Measurements from ENCODE around the gene FBXO9.

FBXO9 gene

DNA sequence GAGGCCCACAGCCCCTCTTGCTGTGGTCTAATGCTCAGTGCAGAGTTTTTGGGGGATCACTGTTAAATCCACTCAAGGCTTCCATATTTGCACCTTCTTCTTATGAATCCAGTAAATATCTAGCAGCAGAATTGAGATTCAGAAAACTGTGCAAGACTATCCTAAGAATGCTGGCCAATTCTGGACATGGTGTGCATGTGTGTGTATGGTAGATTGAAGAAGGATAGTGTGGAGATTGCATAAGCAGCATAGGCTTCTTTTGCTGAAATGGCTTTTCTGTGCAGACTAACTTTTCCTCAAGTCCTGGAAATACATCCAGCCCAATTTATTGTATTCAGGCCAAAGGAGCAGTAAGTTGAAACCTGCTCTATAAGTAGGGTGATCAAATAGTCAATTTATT, 39.7 kb downstream of the FBXO9 start:
- no peaks in the 10 kb centered on the region for H3K27me3 ChIP-seq (ENCODE audit: control insufficient read depth in 2 of 2, insufficient read depth in 2 of 2, low read length in 2 of 2)
- H3K9ac ChIP-seq (ENCODE audit: low read depth in 1 of 2, low read length in 2 of 2): no peak overlapping the region
- H3K27ac ChIP-seq (ENCODE audit: low read depth in 2 of 2, low read length in 2 of 2): no peak overlapping the region
- no peaks in the 10 kb centered on the region for H3K9me3 ChIP-seq (ENCODE audit: control insufficient read depth in 2 of 2, low read length in 2 of 2)
- peaks cover 6 to 14% of the 10 kb centered on the region in 2 donors for H3K36me3 ChIP-seq (ENCODE audit: control insufficient read depth in 2 of 2, insufficient read depth in 2 of 2, low read length in 2 of 2)
- H3K4me1 ChIP-seq (ENCODE audit: control insufficient read depth in 2 of 2, insufficient read depth in 2 of 2, low read length in 2 of 2): no peaks in the 10 kb centered on the region
- no peak overlapping the region for H3K4me3 ChIP-seq (ENCODE audit: low read length in 2 of 2)

GRCh38 chr6:53107091-53107490, 41.9 kb downstream of the FBXO9 start:
- Histone ChIP-seq H3K36me3 (ENCODE audit: control insufficient read depth in 2 of 2, insufficient read depth in 2 of 2, low read length in 2 of 2) (peaks cover 0 to 2% of the 10 kb centered on the region in 2 donors), H3K9me3 (ENCODE audit: control insufficient read depth in 2 of 2, low read length in 2 of 2) (no peaks in the 10 kb centered on the region), H3K4me1 (ENCODE audit: control insufficient read depth in 2 of 2, insufficient read depth in 2 of 2, low read length in 2 of 2) (peaks cover 2 to 4% of the 10 kb centered on the region in 2 donors), H3K27ac (ENCODE audit: low read depth in 2 of 2, low read length in 2 of 2) (no peak overlapping the region), H3K4me3 (ENCODE audit: low read length in 2 of 2) (no peak overlapping the region), H3K9ac (ENCODE audit: low read depth in 1 of 2, low read length in 2 of 2) (no peak overlapping the region), H3K27me3 (ENCODE audit: control insufficient read depth in 2 of 2, insufficient read depth in 2 of 2, low read length in 2 of 2) (no peaks in the 10 kb centered on the region)

DNA sequence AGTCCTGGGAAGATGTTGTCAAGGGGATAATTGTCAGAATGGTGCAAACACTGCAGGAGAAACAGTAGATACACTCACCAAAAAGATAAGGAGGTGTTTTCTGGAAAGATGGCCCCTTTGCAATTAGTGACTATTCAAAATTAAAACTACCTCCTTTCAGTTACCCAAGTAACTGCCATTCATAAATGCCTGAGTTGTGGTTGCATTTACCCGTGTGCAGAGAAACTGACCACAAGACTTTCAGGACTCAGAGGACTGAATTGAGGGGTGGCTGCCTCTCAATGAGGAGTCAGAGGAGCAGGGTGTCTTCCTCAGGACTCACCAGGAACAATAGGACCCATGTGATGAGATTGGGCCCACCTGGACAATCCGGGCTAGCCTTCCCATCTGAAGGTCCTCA, 44.4 kb downstream of the FBXO9 start:
- H3K9ac ChIP-seq (ENCODE audit: low read depth in 1 of 2, low read length in 2 of 2): no peak overlapping the region
- peaks cover 4 to 6% of the 10 kb centered on the region in 2 donors for H3K4me1 ChIP-seq (ENCODE audit: control insufficient read depth in 2 of 2, insufficient read depth in 2 of 2, low read length in 2 of 2)
- no peaks in the 10 kb centered on the region for H3K9me3 ChIP-seq (ENCODE audit: control insufficient read depth in 2 of 2, low read length in 2 of 2)
- no peak overlapping the region for H3K4me3 ChIP-seq (ENCODE audit: low read length in 2 of 2)
- H3K36me3 ChIP-seq (ENCODE audit: control insufficient read depth in 2 of 2, insufficient read depth in 2 of 2, low read length in 2 of 2): no peaks in the 10 kb centered on the region
- no peak overlapping the region for H3K27ac ChIP-seq (ENCODE audit: low read depth in 2 of 2, low read length in 2 of 2)
- H3K27me3 ChIP-seq (ENCODE audit: control insufficient read depth in 2 of 2, insufficient read depth in 2 of 2, low read length in 2 of 2): no peaks in the 10 kb centered on the region

GRCh38 chr6:53111865-53112264, 46.7 kb downstream of the FBXO9 start:
- H3K4me3 ChIP-seq (ENCODE audit: low read length in 2 of 2): no peak overlapping the region
- no peak overlapping the region for H3K27ac ChIP-seq (ENCODE audit: low read depth in 2 of 2, low read length in 2 of 2)
- H3K4me1 ChIP-seq (ENCODE audit: control insufficient read depth in 2 of 2, insufficient read depth in 2 of 2, low read length in 2 of 2): peaks cover 4 to 6% of the 10 kb centered on the region in 2 donors
- no peaks in the 10 kb centered on the region for H3K9me3 ChIP-seq (ENCODE audit: control insufficient read depth in 2 of 2, low read length in 2 of 2)
- H3K36me3 ChIP-seq (ENCODE audit: control insufficient read depth in 2 of 2, insufficient read depth in 2 of 2, low read length in 2 of 2): no peaks in the 10 kb centered on the region
- H3K27me3 ChIP-seq (ENCODE audit: control insufficient read depth in 2 of 2, insufficient read depth in 2 of 2, low read length in 2 of 2): no peaks in the 10 kb centered on the region
- H3K9ac ChIP-seq (ENCODE audit: low read depth in 1 of 2, low read length in 2 of 2): no peak overlapping the region

- Histone ChIP-seq H3K4me1 (ENCODE audit: control insufficient read depth in 2 of 2, insufficient read depth in 2 of 2, low read length in 2 of 2) (peaks cover 4 to 6% of the 10 kb centered on the region in 2 donors), H3K9me3 (ENCODE audit: control insufficient read depth in 2 of 2, low read length in 2 of 2) (no peaks in the 10 kb centered on the region), H3K4me3 (ENCODE audit: low read length in 2 of 2) (no peak overlapping the region), H3K27me3 (ENCODE audit: control insufficient read depth in 2 of 2, insufficient read depth in 2 of 2, low read length in 2 of 2) (no peaks in the 10 kb centered on the region), H3K9ac (ENCODE audit: low read depth in 1 of 2, low read length in 2 of 2) (no peak overlapping the region), H3K27ac (ENCODE audit: low read depth in 2 of 2, low read length in 2 of 2) (peak overlapping the region in 1 of 2 donors; percentile 50), H3K36me3 (ENCODE audit: control insufficient read depth in 2 of 2, insufficient read depth in 2 of 2, low read length in 2 of 2) (no peaks in the 10 kb centered on the region)
Observed at GRCh38 chr6:53112404-53112803, 47.2 kb downstream of the FBXO9 start.

DNA sequence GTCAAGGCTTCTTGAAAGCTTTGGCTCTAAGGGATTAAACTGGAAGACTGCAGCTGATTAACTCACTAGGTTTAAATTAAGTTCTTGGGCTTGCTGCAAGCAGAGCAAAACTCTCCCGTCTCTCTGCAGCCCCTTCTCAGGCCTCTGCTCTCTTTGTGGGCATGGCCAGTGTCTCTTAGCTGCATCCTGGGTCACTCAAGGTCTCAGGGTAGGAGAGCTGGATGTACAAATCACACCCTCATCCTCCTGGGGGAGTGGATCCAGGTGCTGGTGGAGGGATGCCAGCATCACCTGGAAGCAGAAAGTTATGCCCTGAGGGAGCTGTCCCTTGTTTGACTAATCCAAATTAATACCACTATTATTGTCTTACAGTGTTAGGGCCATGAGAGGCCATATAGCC, 47.7 kb downstream of the FBXO9 start:
- H3K4me1 ChIP-seq (ENCODE audit: control insufficient read depth in 2 of 2, insufficient read depth in 2 of 2, low read length in 2 of 2): peaks cover 4 to 6% of the 10 kb centered on the region in 2 donors
- no peaks in the 10 kb centered on the region for H3K27me3 ChIP-seq (ENCODE audit: control insufficient read depth in 2 of 2, insufficient read depth in 2 of 2, low read length in 2 of 2)
- peak overlapping the region in 1 of 2 donors; percentile 50 for H3K27ac ChIP-seq (ENCODE audit: low read depth in 2 of 2, low read length in 2 of 2)
- no peaks in the 10 kb centered on the region for H3K9me3 ChIP-seq (ENCODE audit: control insufficient read depth in 2 of 2, low read length in 2 of 2)
- H3K36me3 ChIP-seq (ENCODE audit: control insufficient read depth in 2 of 2, insufficient read depth in 2 of 2, low read length in 2 of 2): no peaks in the 10 kb centered on the region
- no peak overlapping the region for H3K4me3 ChIP-seq (ENCODE audit: low read length in 2 of 2)
- no peak overlapping the region for H3K9ac ChIP-seq (ENCODE audit: low read depth in 1 of 2, low read length in 2 of 2)

GRCh38 chr6:53113742-53114141, 48.5 kb downstream of the FBXO9 start:
- Histone ChIP-seq H3K4me1 (ENCODE audit: control insufficient read depth in 2 of 2, insufficient read depth in 2 of 2, low read length in 2 of 2) (peaks cover 4 to 6% of the 10 kb centered on the region in 2 donors), H3K27me3 (ENCODE audit: control insufficient read depth in 2 of 2, insufficient read depth in 2 of 2, low read length in 2 of 2) (no peaks in the 10 kb centered on the region), H3K36me3 (ENCODE audit: control insufficient read depth in 2 of 2, insufficient read depth in 2 of 2, low read length in 2 of 2) (no peaks in the 10 kb centered on the region), H3K9me3 (ENCODE audit: control insufficient read depth in 2 of 2, low read length in 2 of 2) (no peaks in the 10 kb centered on the region), H3K9ac (ENCODE audit: low read depth in 1 of 2, low read length in 2 of 2) (no peak overlapping the region), H3K4me3 (ENCODE audit: low read length in 2 of 2) (no peak overlapping the region), H3K27ac (ENCODE audit: low read depth in 2 of 2, low read length in 2 of 2) (no peak overlapping the region)

DNA sequence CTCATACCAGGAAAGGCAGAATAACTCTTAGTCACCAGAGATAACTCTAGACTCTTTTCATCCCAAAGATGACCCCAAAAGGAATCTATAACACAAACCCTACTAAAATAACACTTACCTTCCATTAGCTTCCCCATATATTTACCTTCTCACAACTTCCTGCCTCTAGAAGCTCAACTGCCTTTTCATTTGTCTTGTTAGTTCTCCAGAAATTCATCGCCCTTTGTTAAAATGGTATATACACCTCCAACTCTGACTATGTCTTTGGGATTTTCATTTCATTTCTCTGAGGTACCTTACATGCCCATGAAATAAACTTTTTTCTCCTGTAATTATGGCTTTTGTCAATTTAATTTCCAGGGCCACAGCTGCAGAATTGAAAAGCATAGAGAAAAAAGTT, 49.9 kb downstream of the FBXO9 start:
- Histone ChIP-seq H3K9ac (ENCODE audit: low read depth in 1 of 2, low read length in 2 of 2) (no peak overlapping the region), H3K27ac (ENCODE audit: low read depth in 2 of 2, low read length in 2 of 2) (no peak overlapping the region), H3K36me3 (ENCODE audit: control insufficient read depth in 2 of 2, insufficient read depth in 2 of 2, low read length in 2 of 2) (no peaks in the 10 kb centered on the region), H3K9me3 (ENCODE audit: control insufficient read depth in 2 of 2, low read length in 2 of 2) (no peaks in the 10 kb centered on the region), H3K4me3 (ENCODE audit: low read length in 2 of 2) (no peak overlapping the region), H3K27me3 (ENCODE audit: control insufficient read depth in 2 of 2, insufficient read depth in 2 of 2, low read length in 2 of 2) (no peaks in the 10 kb centered on the region), H3K4me1 (ENCODE audit: control insufficient read depth in 2 of 2, insufficient read depth in 2 of 2, low read length in 2 of 2) (peaks cover 4 to 6% of the 10 kb centered on the region in 2 donors)

GRCh38 chr6:53115741-53116140, 50.5 kb downstream of the FBXO9 start:
- Histone ChIP-seq H3K9ac (ENCODE audit: low read depth in 1 of 2, low read length in 2 of 2) (no peak overlapping the region), H3K4me3 (ENCODE audit: low read length in 2 of 2) (no peak overlapping the region), H3K27ac (ENCODE audit: low read depth in 2 of 2, low read length in 2 of 2) (no peak overlapping the region), H3K27me3 (ENCODE audit: control insufficient read depth in 2 of 2, insufficient read depth in 2 of 2, low read length in 2 of 2) (no peaks in the 10 kb centered on the region), H3K36me3 (ENCODE audit: control insufficient read depth in 2 of 2, insufficient read depth in 2 of 2, low read length in 2 of 2) (no peaks in the 10 kb centered on the region), H3K4me1 (ENCODE audit: control insufficient read depth in 2 of 2, insufficient read depth in 2 of 2, low read length in 2 of 2) (peaks cover 4 to 6% of the 10 kb centered on the region in 2 donors), H3K9me3 (ENCODE audit: control insufficient read depth in 2 of 2, low read length in 2 of 2) (no peaks in the 10 kb centered on the region)

DNA sequence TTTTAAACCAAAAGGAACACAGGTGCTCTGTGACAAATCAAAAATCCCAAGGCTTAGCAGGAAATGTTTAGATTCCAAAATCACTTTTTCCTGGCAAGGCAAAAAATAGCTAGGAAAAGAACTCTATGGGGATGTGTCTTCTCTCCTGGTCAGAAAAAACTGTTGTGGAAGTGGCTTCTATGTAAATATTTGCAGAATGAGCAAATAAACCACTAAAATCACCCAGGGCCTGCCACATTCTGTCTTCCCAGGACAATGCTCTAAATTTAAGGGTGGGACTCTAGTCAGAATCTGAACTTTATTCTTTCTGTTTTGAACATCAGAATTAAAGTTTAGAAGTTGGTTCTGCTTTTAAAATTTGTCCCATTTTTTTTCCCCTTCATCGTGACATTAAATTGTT, 54.1 kb downstream of the FBXO9 start:
- no peak overlapping the region for H3K27ac ChIP-seq (ENCODE audit: low read depth in 2 of 2, low read length in 2 of 2)

More for the DNA sequence above, 54.1 kb downstream of the FBXO9 start:
- H3K9me3 ChIP-seq (ENCODE audit: control insufficient read depth in 2 of 2, low read length in 2 of 2): no peaks in the 10 kb centered on the region
- no peaks in the 10 kb centered on the region for H3K36me3 ChIP-seq (ENCODE audit: control insufficient read depth in 2 of 2, insufficient read depth in 2 of 2, low read length in 2 of 2)
- no peaks in the 10 kb centered on the region for H3K4me1 ChIP-seq (ENCODE audit: control insufficient read depth in 2 of 2, insufficient read depth in 2 of 2, low read length in 2 of 2)
- H3K27me3 ChIP-seq (ENCODE audit: control insufficient read depth in 2 of 2, insufficient read depth in 2 of 2, low read length in 2 of 2): no peaks in the 10 kb centered on the region
- no peak overlapping the region for H3K9ac ChIP-seq (ENCODE audit: low read depth in 1 of 2, low read length in 2 of 2)
- H3K4me3 ChIP-seq (ENCODE audit: low read length in 2 of 2): no peak overlapping the region

Data from mucosa of rectum (tissue), 2 donors.